ENCODE measurements around the gene ERG28. TPM values are rescaled to one million over a fixed set of nuclear protein-coding genes. Genes with fewer than 3 reads are reported as not detected.
A peak's percentile ranks its signal among the peaks of the same experiment; 100 is the strongest.

ERG28 gene
- total and polyA plus RNA-seq, 2 of the 13 experiments (the other 11 are each of a cell fraction or from before 2014, with no cell fraction given) = 27.3 to 32.3 TPM

DNA sequence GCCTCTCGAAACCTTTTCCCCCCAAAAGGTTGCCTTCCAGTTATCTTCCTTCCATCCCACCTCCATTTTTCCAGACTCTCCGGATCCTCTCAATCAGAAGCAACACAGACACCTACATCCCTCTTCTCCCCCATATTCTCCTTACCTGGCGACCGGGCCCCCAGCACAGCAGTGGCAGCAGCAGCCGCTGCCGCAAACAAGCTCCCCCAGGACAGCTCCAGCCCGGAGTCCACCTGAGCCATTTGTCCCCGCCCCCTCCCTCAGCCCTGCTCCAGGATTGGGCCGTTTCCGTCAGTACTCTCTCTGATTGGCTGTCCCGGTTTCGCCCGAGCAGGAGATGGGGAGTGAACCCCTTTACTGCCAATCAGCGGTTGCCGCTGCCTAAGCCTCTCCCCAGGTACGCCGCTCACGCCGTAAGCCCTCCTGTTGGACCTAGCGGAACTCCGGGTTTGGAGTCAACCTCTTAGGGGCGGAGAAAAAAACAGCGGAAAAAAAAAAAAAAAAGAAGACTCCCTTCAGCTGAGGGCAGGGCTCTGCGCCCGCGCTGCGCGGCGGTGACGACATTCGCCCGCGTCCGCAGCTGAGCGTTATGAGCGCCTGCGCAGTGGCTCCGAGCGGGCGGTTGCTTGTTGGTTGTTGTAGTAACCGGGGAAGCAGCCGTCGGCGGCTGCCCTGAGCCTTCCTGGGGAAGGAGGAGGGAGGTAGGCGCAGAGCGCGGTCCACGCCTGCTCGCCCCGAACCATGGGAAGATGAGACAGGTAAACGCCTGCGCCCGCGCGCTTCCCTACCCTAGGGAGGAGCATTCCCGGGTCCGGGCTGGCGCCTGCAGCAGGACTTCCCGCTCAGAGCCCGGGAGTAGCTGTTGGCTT, at the start of gene ERG28, which contains the start of gene TTLL5 (continued):
- TF ChIP-seq CBX5 (CRISPR knock-in tag; IDR thresholded peaks at IDR 0.05; ENCODE audit: borderline replicate concordance) (no peak), TCF12 (IDR thresholded peaks at IDR 0.05) (no peak), TCF12 (CRISPR knock-in tag; IDR thresholded peaks at IDR 0.05) (peak; percentile 77; the same call in 1 of the 2 replicates), FOXC1 (CRISPR knock-in tag; IDR thresholded peaks at IDR 0.05; ENCODE audit: borderline replicate concordance) (peak; percentile 19; the same call in 1 of the 2 replicates), GATAD2A (CRISPR knock-in tag; IDR thresholded peaks at IDR 0.05) (0 out of 2 replicates have a peak, but pooled peaks have one; percentile 12), CBFB (CRISPR knock-in tag; IDR thresholded peaks at IDR 0.05) (no peak; the same call in 1 of the 2 replicates), PHF20 (CRISPR knock-in tag; IDR thresholded peaks at IDR 0.05) (peak; percentile 77), MIER3 (CRISPR knock-in tag; IDR thresholded peaks at IDR 0.05; ENCODE audit: borderline replicate concordance) (no peak), PITX1 (CRISPR knock-in tag; IDR thresholded peaks at IDR 0.05) (no peak; the same call in 1 of the 2 replicates), SP5 (CRISPR knock-in tag; IDR thresholded peaks at IDR 0.05; ENCODE audit: borderline replicate concordance, low read depth) (0 out of 2 replicates have a peak, but pooled peaks have one; percentile 34), JARID2 (CRISPR knock-in tag; IDR thresholded peaks at IDR 0.05; ENCODE audit: insufficient replicate concordance) (no peak), ZNF441 (CRISPR knock-in tag; IDR thresholded peaks at IDR 0.05; ENCODE audit: borderline replicate concordance) (0 out of 2 replicates have a peak, but pooled peaks have one; percentile 35), ZSCAN21 (CRISPR knock-in tag; IDR thresholded peaks at IDR 0.05; ENCODE audit: borderline replicate concordance) (0 out of 2 replicates have a peak, but pooled peaks have one; percentile 5)
- TF ChIP-seq, protein P1, sequence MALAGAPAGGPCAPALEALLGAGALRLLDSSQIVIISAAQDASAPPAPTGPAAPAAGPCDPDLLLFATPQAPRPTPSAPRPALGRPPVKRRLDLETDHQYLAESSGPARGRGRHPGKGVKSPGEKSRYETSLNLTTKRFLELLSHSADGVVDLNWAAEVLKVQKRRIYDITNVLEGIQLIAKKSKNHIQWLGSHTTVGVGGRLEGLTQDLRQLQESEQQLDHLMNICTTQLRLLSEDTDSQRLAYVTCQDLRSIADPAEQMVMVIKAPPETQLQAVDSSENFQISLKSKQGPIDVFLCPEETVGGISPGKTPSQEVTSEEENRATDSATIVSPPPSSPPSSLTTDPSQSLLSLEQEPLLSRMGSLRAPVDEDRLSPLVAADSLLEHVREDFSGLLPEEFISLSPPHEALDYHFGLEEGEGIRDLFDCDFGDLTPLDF (CRISPR knock-in tag; IDR thresholded peaks at IDR 0.05) = peak; percentile 73
- TF ChIP-seq, protein P2, sequence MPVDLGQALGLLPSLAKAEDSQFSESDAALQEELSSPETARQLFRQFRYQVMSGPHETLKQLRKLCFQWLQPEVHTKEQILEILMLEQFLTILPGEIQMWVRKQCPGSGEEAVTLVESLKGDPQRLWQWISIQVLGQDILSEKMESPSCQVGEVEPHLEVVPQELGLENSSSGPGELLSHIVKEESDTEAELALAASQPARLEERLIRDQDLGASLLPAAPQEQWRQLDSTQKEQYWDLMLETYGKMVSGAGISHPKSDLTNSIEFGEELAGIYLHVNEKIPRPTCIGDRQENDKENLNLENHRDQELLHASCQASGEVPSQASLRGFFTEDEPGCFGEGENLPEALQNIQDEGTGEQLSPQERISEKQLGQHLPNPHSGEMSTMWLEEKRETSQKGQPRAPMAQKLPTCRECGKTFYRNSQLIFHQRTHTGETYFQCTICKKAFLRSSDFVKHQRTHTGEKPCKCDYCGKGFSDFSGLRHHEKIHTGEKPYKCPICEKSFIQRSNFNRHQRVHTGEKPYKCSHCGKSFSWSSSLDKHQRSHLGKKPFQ (CRISPR knock-in tag; IDR thresholded peaks at IDR 0.05; ENCODE audit: insufficient replicate concordance) = no peak
- TF ChIP-seq, protein P3, sequence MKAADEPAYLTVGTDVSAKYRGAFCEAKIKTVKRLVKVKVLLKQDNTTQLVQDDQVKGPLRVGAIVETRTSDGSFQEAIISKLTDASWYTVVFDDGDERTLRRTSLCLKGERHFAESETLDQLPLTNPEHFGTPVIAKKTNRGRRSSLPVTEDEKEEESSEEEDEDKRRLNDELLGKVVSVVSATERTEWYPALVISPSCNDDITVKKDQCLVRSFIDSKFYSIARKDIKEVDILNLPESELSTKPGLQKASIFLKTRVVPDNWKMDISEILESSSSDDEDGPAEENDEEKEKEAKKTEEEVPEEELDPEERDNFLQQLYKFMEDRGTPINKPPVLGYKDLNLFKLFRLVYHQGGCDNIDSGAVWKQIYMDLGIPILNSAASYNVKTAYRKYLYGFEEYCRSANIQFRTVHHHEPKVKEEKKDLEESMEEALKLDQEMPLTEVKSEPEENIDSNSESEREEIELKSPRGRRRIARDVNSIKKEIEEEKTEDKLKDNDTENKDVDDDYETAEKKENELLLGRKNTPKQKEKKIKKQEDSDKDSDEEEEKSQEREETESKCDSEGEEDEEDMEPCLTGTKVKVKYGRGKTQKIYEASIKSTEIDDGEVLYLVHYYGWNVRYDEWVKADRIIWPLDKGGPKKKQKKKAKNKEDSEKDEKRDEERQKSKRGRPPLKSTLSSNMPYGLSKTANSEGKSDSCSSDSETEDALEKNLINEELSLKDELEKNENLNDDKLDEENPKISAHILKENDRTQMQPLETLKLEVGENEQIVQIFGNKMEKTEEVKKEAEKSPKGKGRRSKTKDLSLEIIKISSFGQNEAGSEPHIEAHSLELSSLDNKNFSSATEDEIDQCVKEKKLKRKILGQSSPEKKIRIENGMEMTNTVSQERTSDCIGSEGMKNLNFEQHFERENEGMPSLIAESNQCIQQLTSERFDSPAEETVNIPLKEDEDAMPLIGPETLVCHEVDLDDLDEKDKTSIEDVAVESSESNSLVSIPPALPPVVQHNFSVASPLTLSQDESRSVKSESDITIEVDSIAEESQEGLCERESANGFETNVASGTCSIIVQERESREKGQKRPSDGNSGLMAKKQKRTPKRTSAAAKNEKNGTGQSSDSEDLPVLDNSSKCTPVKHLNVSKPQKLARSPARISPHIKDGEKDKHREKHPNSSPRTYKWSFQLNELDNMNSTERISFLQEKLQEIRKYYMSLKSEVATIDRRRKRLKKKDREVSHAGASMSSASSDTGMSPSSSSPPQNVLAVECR (CRISPR knock-in tag; IDR thresholded peaks at IDR 0.05; ENCODE audit: borderline replicate concordance) = peak; percentile 97
- TF ChIP-seq, protein P4, sequence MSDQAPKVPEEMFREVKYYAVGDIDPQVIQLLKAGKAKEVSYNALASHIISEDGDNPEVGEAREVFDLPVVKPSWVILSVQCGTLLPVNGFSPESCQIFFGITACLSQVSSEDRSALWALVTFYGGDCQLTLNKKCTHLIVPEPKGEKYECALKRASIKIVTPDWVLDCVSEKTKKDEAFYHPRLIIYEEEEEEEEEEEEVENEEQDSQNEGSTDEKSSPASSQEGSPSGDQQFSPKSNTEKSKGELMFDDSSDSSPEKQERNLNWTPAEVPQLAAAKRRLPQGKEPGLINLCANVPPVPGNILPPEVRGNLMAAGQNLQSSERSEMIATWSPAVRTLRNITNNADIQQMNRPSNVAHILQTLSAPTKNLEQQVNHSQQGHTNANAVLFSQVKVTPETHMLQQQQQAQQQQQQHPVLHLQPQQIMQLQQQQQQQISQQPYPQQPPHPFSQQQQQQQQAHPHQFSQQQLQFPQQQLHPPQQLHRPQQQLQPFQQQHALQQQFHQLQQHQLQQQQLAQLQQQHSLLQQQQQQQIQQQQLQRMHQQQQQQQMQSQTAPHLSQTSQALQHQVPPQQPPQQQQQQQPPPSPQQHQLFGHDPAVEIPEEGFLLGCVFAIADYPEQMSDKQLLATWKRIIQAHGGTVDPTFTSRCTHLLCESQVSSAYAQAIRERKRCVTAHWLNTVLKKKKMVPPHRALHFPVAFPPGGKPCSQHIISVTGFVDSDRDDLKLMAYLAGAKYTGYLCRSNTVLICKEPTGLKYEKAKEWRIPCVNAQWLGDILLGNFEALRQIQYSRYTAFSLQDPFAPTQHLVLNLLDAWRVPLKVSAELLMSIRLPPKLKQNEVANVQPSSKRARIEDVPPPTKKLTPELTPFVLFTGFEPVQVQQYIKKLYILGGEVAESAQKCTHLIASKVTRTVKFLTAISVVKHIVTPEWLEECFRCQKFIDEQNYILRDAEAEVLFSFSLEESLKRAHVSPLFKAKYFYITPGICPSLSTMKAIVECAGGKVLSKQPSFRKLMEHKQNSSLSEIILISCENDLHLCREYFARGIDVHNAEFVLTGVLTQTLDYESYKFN (CRISPR knock-in tag; conservative IDR thresholded peaks at IDR 0.05) = peak; percentile 56; the same call in 1 of the 2 replicates

All from HepG2 (cell line).